Measurements from ENCODE around the gene NOG. TPM values are rescaled to one million over a fixed set of nuclear protein-coding genes. Genes with fewer than 3 reads are reported as not detected.

The NOG gene
- total and polyA plus RNA-seq, 7 donors, result 0.16 to 0.52 (median 0.36) TPM; not detected in 4

- Histone ChIP-seq H3K27me3 (peaks cover 0 to 20% (median 7%) of the 10 kb centered on the region in 3 donors), H3K4me1 (peaks cover 0 to 3% (median 2%) of the 10 kb centered on the region in 4 donors), H3K9me3 (no peaks in the 10 kb centered on the region), H3K4me3 (no peak overlapping the region), H3K36me3 (no peaks in the 10 kb centered on the region), H3K27ac (no peak overlapping the region)
- TF ChIP-seq CTCF (IDR thresholded peaks at IDR 0.05) (no peak), EP300 (IDR thresholded peaks at IDR 0.05) (no peak), POLR2AphosphoS5 (IDR thresholded peaks at IDR 0.05) (no peak), POLR2A (IDR thresholded peaks at IDR 0.05) (no peak)
- 59 to 74% methylated on average over 2 of the region's 2 CpGs for WGBS, 2 donors
- no peak for DNase-seq
- intact Hi-C loops (cut with DNase I), result no loop called here
Observed at GRCh38 chr17:56641894-56642293, 48.4 kb downstream of the NOG start.

- no peak for DNase-seq
- Histone ChIP-seq H3K9me3 (no peaks in the 10 kb centered on the region), H3K4me3 (no peak overlapping the region), H3K27ac (no peak overlapping the region), H3K4me1 (no peaks in the 10 kb centered on the region), H3K27me3 (peaks cover 0 to 20% (median 7%) of the 10 kb centered on the region in 3 donors), H3K36me3 (no peaks in the 10 kb centered on the region)
- intact Hi-C loops (cut with DNase I), result no loop called here
- TF ChIP-seq CTCF (IDR thresholded peaks at IDR 0.05), result no peak
- no peak for TF ChIP-seq POLR2A (IDR thresholded peaks at IDR 0.05)
- no peak for TF ChIP-seq EP300 (IDR thresholded peaks at IDR 0.05)
- no peak for TF ChIP-seq POLR2AphosphoS5 (IDR thresholded peaks at IDR 0.05)
- whole genome bisulfite sequencing, 2 donors, result 59 to 76% methylated on average over 3 of the region's 3 CpGs
Observed at GRCh38 chr17:56642424-56642823, 48.9 kb downstream of the NOG start.

Small RNAs within 50 kb of the gene (small RNA-seq; reads per million reads assigned to genes)
- gene RPL39P33, result 0 reads per million in 3 donors

Other genes with a start within 250 kb of the NOG start
- 1 to 10 TPM; 1.8 to 2.8 (median 2.1) TPM for gene C17orf67, start 240.2 kb downstream of the NOG start, total RNA-seq
- gene C17orf67, start 240.2 kb downstream of the NOG start, polyA plus RNA-seq, result 1 to 10 TPM in 1 of 3 donors, under 1 TPM in 1, not detected in 1; 0.99 to 1.4 TPM
- gene DGKE, start 240.5 kb downstream of the NOG start, total RNA-seq, result 10 to 100 TPM; 20.3 to 33.8 (median 29.2) TPM
- gene DGKE, start 240.5 kb downstream of the NOG start, polyA plus RNA-seq, result 1 to 10 TPM in 1 of 3 donors, under 1 TPM in 2; 0.60 to 2.5 (median 0.92) TPM